ENCODE results near the gene PREX1. TPM values are rescaled to one million over a fixed set of nuclear protein-coding genes. Genes with fewer than 3 reads are reported as not detected.

Gene PREX1
- total and polyA plus RNA-seq, 2 experiments from 2014 or later: 4.5 to 12.5 TPM

GRCh38 chr20:48683467-48684175 lies 144.2 kb downstream of the PREX1 start:
- no peak for TF ChIP-seq CTCF (IDR thresholded peaks at IDR 0.05; ENCODE audit: low read depth, low read length)
- Histone ChIP-seq H3K9me3 (ENCODE audit: low read depth) (no peaks in the 10 kb centered on the region), H3K36me3 (no peaks in the 10 kb centered on the region), H3K27ac (peak overlapping the region; percentile 95), H3K4me1 (ENCODE audit: low read depth) (peaks cover 35% of the 10 kb centered on the region), H3K27me3 (no peaks in the 10 kb centered on the region), H3K4me3 (no peak overlapping the region)
- no peak for DNase-seq (ENCODE audit: low read depth in 1 of 2, low spot score in 1 of 2)

DNA sequence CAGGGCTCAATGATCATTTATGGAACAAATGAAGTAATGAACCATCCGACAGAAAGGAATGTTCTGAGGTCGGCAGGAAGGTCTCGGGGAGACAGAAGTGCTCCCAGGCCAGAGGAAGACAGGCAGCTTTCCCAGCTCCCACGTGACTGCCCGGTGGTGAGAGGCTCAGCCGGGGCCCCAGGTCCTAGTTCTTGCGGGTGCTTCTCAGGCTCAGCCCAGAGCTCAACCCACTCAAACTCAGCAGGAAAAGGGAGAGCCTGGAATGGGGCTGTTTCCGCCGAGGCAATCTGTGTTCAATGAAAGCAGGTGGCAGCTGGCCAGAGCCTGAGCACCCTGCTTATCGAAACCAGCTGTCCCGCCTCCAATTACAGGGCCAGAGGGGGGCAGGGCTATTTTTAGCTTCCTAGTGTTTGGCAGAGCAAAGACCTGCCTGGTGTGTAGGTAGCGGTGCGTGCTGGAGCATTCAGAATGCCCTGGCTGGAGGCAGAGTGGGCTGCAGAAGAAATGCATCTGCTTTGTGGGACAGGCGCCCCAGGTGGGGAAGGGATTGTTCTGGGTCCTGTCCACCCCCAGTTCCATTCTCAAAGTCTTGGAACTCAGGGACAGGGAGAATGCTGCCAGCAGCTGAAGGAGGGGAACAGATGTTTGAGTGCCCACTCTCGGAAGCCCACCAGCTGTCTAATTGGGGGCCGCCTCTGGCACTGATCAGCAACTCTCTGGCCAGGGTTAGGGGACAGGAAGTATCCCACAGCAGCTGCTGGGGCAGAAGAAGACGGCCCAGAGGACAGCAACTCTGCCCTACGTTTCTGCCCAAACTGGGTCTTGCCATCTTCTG lies 145.1 kb downstream of the PREX1 start:
- peak overlapping the region; percentile 9 for H3K4me3 ChIP-seq
- no peak for TF ChIP-seq CTCF (IDR thresholded peaks at IDR 0.05; ENCODE audit: low read depth, low read length)
- DNase-seq (ENCODE audit: low read depth in 1 of 2, low spot score in 1 of 2): peak; percentile 98 to 99
- H3K27ac ChIP-seq: peak overlapping the region; percentile 95
- no peaks in the 10 kb centered on the region for H3K9me3 ChIP-seq (ENCODE audit: low read depth)
- no peaks in the 10 kb centered on the region for H3K27me3 ChIP-seq
- peaks cover 35% of the 10 kb centered on the region for H3K4me1 ChIP-seq (ENCODE audit: low read depth)
- no peaks in the 10 kb centered on the region for H3K36me3 ChIP-seq

GRCh38 chr20:48681873-48682426 lies 145.8 kb downstream of the PREX1 start:
- DNase-seq (ENCODE audit: low read depth in 1 of 2, low spot score in 1 of 2): no peak
- no peaks in the 10 kb centered on the region for H3K27me3 ChIP-seq
- no peak overlapping the region for H3K4me3 ChIP-seq
- no peak for TF ChIP-seq CTCF (IDR thresholded peaks at IDR 0.05; ENCODE audit: low read depth, low read length)
- H3K36me3 ChIP-seq: no peaks in the 10 kb centered on the region
- no peaks in the 10 kb centered on the region for H3K9me3 ChIP-seq (ENCODE audit: low read depth)
- H3K27ac ChIP-seq: peak overlapping the region; percentile 95
- peaks cover 35% of the 10 kb centered on the region for H3K4me1 ChIP-seq (ENCODE audit: low read depth)

DNA sequence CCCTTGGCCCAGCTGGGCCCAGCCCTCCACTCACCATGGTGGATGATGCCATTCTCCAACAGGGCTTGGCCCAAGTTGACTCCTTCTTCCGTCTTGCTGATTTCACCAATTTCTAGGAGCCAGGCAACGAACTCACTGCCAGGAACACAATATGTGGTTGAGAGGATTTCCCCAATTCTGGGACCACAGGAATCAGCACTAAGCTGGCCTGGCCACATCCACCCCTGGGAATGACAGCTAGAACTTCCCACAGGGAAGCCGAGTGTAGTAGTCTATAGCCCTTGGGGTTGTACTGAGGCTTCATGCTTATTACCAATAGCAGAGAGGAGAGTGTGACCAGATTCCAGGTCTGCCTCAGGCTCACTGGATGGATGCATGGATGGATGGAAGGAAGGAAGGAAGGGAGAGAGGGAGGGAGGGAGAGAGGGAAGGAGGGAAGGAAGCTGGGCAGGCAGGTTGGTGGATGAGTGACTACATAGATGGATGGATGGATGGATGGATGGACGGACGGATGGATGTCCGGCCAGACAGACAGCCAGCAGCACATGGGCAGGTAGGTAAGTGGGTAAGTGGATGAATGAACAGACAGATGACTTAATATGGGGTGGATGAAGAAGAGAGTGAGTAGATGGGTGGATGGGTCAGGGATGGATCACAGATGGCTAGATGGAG lies 146.5 kb downstream of the PREX1 start:
- H3K4me1 ChIP-seq (ENCODE audit: low read depth): peaks cover 30% of the 10 kb centered on the region
- TF ChIP-seq CTCF (IDR thresholded peaks at IDR 0.05; ENCODE audit: low read depth, low read length): no peak
- peak in 1 of 2 donors; percentile 56 for DNase-seq (ENCODE audit: low read depth in 1 of 2, low spot score in 1 of 2)
- H3K4me3 ChIP-seq: no peak overlapping the region
- peak overlapping the region; percentile 95 for H3K27ac ChIP-seq
- H3K27me3 ChIP-seq: no peaks in the 10 kb centered on the region
- no peaks in the 10 kb centered on the region for H3K9me3 ChIP-seq (ENCODE audit: low read depth)
- H3K36me3 ChIP-seq: no peaks in the 10 kb centered on the region

GRCh38 chr20:48680650-48681049 lies 147.1 kb downstream of the PREX1 start:
- H3K4me1 ChIP-seq (ENCODE audit: low read depth): peaks cover 27% of the 10 kb centered on the region
- H3K36me3 ChIP-seq: no peaks in the 10 kb centered on the region
- H3K4me3 ChIP-seq: no peak overlapping the region
- no peaks in the 10 kb centered on the region for H3K27me3 ChIP-seq
- no peak overlapping the region for H3K27ac ChIP-seq
- no peak for TF ChIP-seq CTCF (IDR thresholded peaks at IDR 0.05; ENCODE audit: low read depth, low read length)
- H3K9me3 ChIP-seq (ENCODE audit: low read depth): no peaks in the 10 kb centered on the region
- DNase-seq (ENCODE audit: low read depth in 1 of 2, low spot score in 1 of 2): no peak

Data from cardiac muscle cell (in vitro differentiated cells and primary cell).